HG03432 (cell line): ENCODE data around the gene GLIS1.

Source experiments
- ATAC-seq: cut with Tn5 transposase; IDR thresholded peaks from one replicate; pipeline ENCODE4 v1.9.1; 2021; ENCODE audit warnings: mild to moderate bottlenecking, moderate library complexity; ENCODE audit not compliant: unreplicated experiment

The GLIS1 gene

GRCh38 chr1:53696051-53696450, 42.9 kb downstream of the GLIS1 start:
- ATAC-seq: no peak

GRCh38 chr1:53695116-53695515, 43.8 kb downstream of the GLIS1 start:
- no peak for ATAC-seq

GRCh38 chr1:53694718-53695091, 44.3 kb downstream of the GLIS1 start:
- ATAC-seq: no peak

- ATAC-seq: no peak
Observed at GRCh38 chr1:53693773-53694717, 44.9 kb downstream of the GLIS1 start.

GRCh38 chr1:53693339-53693738, 45.6 kb downstream of the GLIS1 start:
- ATAC-seq: no peak

- no peak for ATAC-seq
Observed at GRCh38 chr1:53691326-53691725, 47.6 kb downstream of the GLIS1 start.

GRCh38 chr1:53690411-53690810, 48.6 kb downstream of the GLIS1 start:
- no peak for ATAC-seq

GRCh38 chr1:53689736-53690326, 49.1 kb downstream of the GLIS1 start:
- ATAC-seq: no peak

GRCh38 chr1:53689223-53689622, 49.7 kb downstream of the GLIS1 start:
- no peak for ATAC-seq

- no peak for ATAC-seq
Observed at GRCh38 chr1:53688381-53689102, 50.4 kb downstream of the GLIS1 start.

GRCh38 chr1:53687901-53688300, 51.1 kb downstream of the GLIS1 start:
- ATAC-seq: no peak

GRCh38 chr1:53687426-53687825, 51.5 kb downstream of the GLIS1 start:
- ATAC-seq: no peak

GRCh38 chr1:53686965-53687267, 52.0 kb downstream of the GLIS1 start:
- no peak for ATAC-seq

GRCh38 chr1:53686091-53686964, 52.6 kb downstream of the GLIS1 start:
- ATAC-seq: no peak

GRCh38 chr1:53685272-53686051, 53.5 kb downstream of the GLIS1 start:
- no peak for ATAC-seq

GRCh38 chr1:53684741-53685140, 54.2 kb downstream of the GLIS1 start:
- ATAC-seq: no peak

- ATAC-seq: no peak
Observed at GRCh38 chr1:53683986-53684740, 54.8 kb downstream of the GLIS1 start.

GRCh38 chr1:53682881-53683280, 56.1 kb downstream of the GLIS1 start:
- ATAC-seq: no peak

GRCh38 chr1:53681977-53682685, 56.8 kb downstream of the GLIS1 start:
- ATAC-seq: no peak
